ENCODE results near the gene MEX3A. TPM values are rescaled to one million over a fixed set of nuclear protein-coding genes. Genes with fewer than 3 reads are reported as not detected.

Gene MEX3A
- total RNA-seq, 1 donor from 2014 or later = 1.3 TPM

DNA sequence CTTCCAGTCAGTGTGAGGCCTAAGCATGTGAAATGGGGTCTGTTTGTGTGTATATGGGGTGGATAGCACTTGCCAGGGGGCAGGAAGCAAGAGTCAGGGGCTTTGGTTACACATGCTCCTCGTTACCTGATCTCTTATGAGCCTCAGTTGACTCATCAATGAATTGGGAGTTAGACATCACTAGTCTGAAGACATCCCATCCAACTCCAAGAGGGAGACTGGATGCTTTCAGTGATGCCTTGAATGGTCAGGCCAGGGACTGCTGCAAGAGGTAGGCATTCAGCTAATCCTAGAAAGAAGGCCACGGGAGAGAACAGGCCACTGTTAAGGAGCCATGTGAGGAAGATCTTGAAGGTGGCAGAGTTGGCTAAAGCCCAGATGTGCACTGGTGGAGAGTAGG is 15.0 kb downstream of the MEX3A start:
- TF ChIP-seq, protein P1, sequence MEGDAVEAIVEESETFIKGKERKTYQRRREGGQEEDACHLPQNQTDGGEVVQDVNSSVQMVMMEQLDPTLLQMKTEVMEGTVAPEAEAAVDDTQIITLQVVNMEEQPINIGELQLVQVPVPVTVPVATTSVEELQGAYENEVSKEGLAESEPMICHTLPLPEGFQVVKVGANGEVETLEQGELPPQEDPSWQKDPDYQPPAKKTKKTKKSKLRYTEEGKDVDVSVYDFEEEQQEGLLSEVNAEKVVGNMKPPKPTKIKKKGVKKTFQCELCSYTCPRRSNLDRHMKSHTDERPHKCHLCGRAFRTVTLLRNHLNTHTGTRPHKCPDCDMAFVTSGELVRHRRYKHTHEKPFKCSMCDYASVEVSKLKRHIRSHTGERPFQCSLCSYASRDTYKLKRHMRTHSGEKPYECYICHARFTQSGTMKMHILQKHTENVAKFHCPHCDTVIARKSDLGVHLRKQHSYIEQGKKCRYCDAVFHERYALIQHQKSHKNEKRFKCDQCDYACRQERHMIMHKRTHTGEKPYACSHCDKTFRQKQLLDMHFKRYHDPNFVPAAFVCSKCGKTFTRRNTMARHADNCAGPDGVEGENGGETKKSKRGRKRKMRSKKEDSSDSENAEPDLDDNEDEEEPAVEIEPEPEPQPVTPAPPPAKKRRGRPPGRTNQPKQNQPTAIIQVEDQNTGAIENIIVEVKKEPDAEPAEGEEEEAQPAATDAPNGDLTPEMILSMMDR (IDR thresholded peaks at IDR 0.05) = no peak
- intact Hi-C loops (cut with DNase I) = no loop called here
- H3K27ac ChIP-seq = no peak overlapping the region

DNA sequence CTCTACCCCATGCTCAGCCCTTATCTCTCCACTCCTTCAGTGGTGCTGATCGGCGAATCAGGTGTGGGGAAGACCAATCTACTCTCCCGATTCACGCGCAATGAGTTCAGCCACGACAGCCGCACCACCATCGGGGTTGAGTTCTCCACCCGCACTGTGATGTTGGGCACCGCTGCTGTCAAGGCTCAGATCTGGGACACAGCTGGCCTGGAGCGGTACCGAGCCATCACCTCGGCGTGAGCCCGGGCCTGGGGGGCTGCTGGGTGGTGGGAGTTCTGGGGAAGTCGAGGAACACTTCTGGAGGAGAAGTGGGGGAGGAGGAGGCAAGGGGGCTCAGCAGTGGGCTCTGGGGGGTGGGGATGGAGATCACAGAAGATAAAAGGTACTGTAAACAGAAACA is 16.4 kb downstream of the MEX3A start:
- H3K9me3 ChIP-seq = no peaks in the 10 kb centered on the region
- H3K27ac ChIP-seq = no peak overlapping the region
- H3K36me3 ChIP-seq = no peaks in the 10 kb centered on the region
- no peaks in the 10 kb centered on the region for H3K4me1 ChIP-seq
- TF ChIP-seq, protein P1 (IDR thresholded peaks at IDR 0.05) = no peak
- no peak for DNase-seq (ENCODE audit: low spot score in 2 of 2)
- no peaks in the 10 kb centered on the region for H3K27me3 ChIP-seq
- intact Hi-C loops (cut with DNase I) = no loop called here
- no peak overlapping the region for H3K4me3 ChIP-seq

More for the DNA sequence above, 15.0 kb downstream of the MEX3A start:
- no peaks in the 10 kb centered on the region for H3K9me3 ChIP-seq
- no peaks in the 10 kb centered on the region for H3K36me3 ChIP-seq
- no peaks in the 10 kb centered on the region for H3K4me1 ChIP-seq
- no peaks in the 10 kb centered on the region for H3K27me3 ChIP-seq
- no peak for DNase-seq (ENCODE audit: low spot score in 2 of 2)
- no peak overlapping the region for H3K4me3 ChIP-seq

DNA sequence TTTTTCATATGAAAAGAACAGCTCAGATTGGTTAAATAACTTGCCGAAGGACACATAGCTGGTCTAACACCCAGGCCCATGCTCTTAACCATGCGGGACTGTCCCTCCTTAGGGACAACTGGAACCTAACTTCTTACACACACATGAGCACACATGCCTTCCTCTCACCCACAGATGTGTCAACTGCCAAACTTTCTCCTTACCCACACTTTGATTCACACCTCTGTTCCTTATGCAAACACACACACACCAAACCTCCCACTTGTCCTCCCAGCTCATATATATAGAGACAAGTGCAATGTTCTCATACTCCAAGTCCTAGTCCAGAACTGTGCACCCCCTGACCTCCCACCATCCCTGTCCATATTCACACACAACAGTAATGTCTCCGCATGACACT is 17.1 kb downstream of the MEX3A start:
- Histone ChIP-seq H3K4me1 (no peaks in the 10 kb centered on the region), H3K4me3 (no peak overlapping the region), H3K36me3 (no peaks in the 10 kb centered on the region), H3K9me3 (no peaks in the 10 kb centered on the region), H3K27ac (no peak overlapping the region), H3K27me3 (no peaks in the 10 kb centered on the region)
- TF ChIP-seq, protein P1 (IDR thresholded peaks at IDR 0.05) = no peak
- no peak for DNase-seq (ENCODE audit: low spot score in 2 of 2)
- intact Hi-C loops (cut with DNase I) = no loop called here

DNA sequence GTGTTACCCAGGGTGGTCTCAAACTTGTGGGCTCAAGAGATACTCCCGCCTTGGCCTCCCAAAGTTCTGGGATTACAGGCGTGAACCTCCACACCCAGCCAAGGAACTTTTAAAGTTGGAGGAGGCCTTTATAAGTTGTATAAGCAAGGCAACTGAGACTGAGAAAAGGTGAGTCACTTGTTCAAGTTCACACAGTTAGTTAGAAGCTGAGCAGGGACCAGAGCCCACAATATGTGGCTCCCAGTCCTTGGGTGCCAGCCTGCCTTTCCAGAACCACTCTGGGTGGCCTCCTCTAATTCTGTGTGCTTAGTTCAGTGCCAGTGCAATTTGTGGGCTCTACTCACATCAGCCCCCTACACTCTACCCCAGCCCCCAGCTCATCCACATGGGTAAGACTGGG is 17.6 kb downstream of the MEX3A start:
- Histone ChIP-seq H3K4me3 (no peak overlapping the region), H3K9me3 (no peaks in the 10 kb centered on the region), H3K27ac (no peak overlapping the region), H3K4me1 (no peaks in the 10 kb centered on the region), H3K36me3 (no peaks in the 10 kb centered on the region), H3K27me3 (no peaks in the 10 kb centered on the region)
- no peak for DNase-seq (ENCODE audit: low spot score in 2 of 2)
- TF ChIP-seq, protein P1 (IDR thresholded peaks at IDR 0.05) = no peak
- intact Hi-C loops (cut with DNase I) = no loop called here

DNA sequence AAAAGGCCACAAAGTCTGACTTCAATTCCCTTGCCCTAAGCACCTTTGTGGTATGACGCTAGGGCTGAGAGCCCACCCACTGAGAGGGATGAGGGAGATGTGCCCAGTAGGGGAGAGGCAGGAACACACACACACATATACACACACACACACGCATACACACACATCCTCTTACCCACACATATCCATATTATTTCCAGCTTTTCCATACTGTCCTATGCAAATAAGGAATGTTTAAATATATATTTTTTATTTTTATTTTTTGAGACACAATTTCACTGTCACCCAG is 18.3 kb downstream of the MEX3A start:
- intact Hi-C loops (cut with DNase I) = no loop called here
- no peaks in the 10 kb centered on the region for H3K27me3 ChIP-seq
- H3K36me3 ChIP-seq = peaks cover 0 to 1% of the 10 kb centered on the region in 2 donors
- H3K4me3 ChIP-seq = no peak overlapping the region
- TF ChIP-seq, protein P1 (IDR thresholded peaks at IDR 0.05) = no peak
- no peak overlapping the region for H3K27ac ChIP-seq
- no peak for DNase-seq (ENCODE audit: low spot score in 2 of 2)
- no peaks in the 10 kb centered on the region for H3K4me1 ChIP-seq
- no peaks in the 10 kb centered on the region for H3K9me3 ChIP-seq

DNA sequence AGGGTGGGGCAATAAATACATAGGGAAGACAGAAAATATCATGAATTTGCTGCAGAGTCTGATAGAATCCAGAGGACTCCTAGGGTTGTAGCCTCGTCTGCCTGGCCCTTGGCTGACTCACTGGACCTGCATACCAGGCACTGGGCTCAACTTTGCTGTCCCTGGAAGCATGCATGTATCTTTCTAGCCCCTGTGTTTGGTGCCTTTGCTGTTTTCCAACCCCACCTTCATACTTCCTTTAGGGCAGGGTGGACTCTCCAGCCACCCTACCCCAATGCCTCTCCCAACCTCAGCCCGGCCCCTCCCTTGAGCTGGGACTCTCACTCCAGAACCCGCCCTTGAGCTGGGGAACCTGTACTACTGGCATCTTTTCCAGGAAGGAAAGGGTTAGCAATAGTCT is 20.1 kb downstream of the MEX3A start:
- peaks cover 8 to 9% of the 10 kb centered on the region in 2 donors for H3K36me3 ChIP-seq
- H3K27ac ChIP-seq = no peak overlapping the region
- intact Hi-C loops (cut with DNase I) = no loop called here
- no peak overlapping the region for H3K4me3 ChIP-seq
- no peaks in the 10 kb centered on the region for H3K9me3 ChIP-seq
- TF ChIP-seq, protein P1 (IDR thresholded peaks at IDR 0.05) = no peak
- H3K4me1 ChIP-seq = no peaks in the 10 kb centered on the region
- no peaks in the 10 kb centered on the region for H3K27me3 ChIP-seq
- no peak for DNase-seq (ENCODE audit: low spot score in 2 of 2)

Measured in ascending aorta (tissue), 2 donors.